ENCODE measurements around the gene TRIM6.

- TF ChIP-seq, protein P1, sequence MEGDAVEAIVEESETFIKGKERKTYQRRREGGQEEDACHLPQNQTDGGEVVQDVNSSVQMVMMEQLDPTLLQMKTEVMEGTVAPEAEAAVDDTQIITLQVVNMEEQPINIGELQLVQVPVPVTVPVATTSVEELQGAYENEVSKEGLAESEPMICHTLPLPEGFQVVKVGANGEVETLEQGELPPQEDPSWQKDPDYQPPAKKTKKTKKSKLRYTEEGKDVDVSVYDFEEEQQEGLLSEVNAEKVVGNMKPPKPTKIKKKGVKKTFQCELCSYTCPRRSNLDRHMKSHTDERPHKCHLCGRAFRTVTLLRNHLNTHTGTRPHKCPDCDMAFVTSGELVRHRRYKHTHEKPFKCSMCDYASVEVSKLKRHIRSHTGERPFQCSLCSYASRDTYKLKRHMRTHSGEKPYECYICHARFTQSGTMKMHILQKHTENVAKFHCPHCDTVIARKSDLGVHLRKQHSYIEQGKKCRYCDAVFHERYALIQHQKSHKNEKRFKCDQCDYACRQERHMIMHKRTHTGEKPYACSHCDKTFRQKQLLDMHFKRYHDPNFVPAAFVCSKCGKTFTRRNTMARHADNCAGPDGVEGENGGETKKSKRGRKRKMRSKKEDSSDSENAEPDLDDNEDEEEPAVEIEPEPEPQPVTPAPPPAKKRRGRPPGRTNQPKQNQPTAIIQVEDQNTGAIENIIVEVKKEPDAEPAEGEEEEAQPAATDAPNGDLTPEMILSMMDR (IDR thresholded peaks at IDR 0.05; ENCODE audit: extremely low read depth in 1 of 2, insufficient read depth in 1 of 2, low read depth in 1 of 2, low read length in 2 of 2), result no peak
- TF ChIP-seq EZH2 (IDR thresholded peaks at IDR 0.05; ENCODE audit: borderline replicate concordance, low read depth, low read length, severe bottlenecking), result no peak
- no peak for TF ChIP-seq POLR2A (IDR thresholded peaks at IDR 0.05; ENCODE audit: low read depth, low read length)
Observed at GRCh38 chr11:5626196-5626595, 29.8 kb downstream of the TRIM6 start.

All from endothelial cell of umbilical vein (primary cell).